Ovary (tissue), 3 donors: ENCODE measurements around the gene ZNF385A.

Experiments
- CTCF ChIP-seq, 3 donors: fragments of 450-650 bp in 2 of 3; fragments of 200-600 bp in 1 of 3; IDR thresholded peaks; one replicate each; pipeline versions ENCODE4 v1.5.1 to v1.8.0; 2016 to 2022; ENCODE audit warnings: antibody characterized with exemption in 3 of 3, mild to moderate bottlenecking in 1 of 3
- EP300 ChIP-seq: sonication (generic); formaldehyde crosslinking; IDR thresholded peaks from one replicate; pipeline ENCODE4 v1.6.1; 2017; ENCODE audit warnings: antibody characterized with exemption
- POLR2A ChIP-seq: fragments of 450-650 bp; IDR thresholded peaks from one replicate; pipeline ENCODE4 v1.6.1; 2017; ENCODE audit warnings: antibody characterized with exemption, mild to moderate bottlenecking, moderate library complexity
- donor health status: DM: no; HTN: no; CAD: no.

- no peak for TF ChIP-seq CTCF (IDR thresholded peaks at IDR 0.05)
- TF ChIP-seq EP300: no peak
- no peak for TF ChIP-seq POLR2A
Measured at GRCh38 chr12:54421879-54422250, 37.3 kb upstream of the ZNF385A start.
